H54 (cell line): Measurements from ENCODE around the gene OR2V1.
"Not testable (repeated sequence)": the region's sequence is repeated elsewhere in the genome, so short reads cannot be mapped to it uniquely, and the experiment has no call there.

Experiments used
- DNase-seq: peaks from one replicate; pipeline ENCODE4 v3.0.0; 2011; ENCODE audit warnings: low spot score, mixed read lengths; ENCODE audit not compliant: insufficient read length
- FAIRE-seq: peaks from 3 replicates; lab custom pipeline; 2011; peaks lifted over from hg19 to GRCh38; lab: Jason Lieb, UNC
- POLR2A ChIP-seq: IDR thresholded peaks from 2 replicates; pipeline ENCODE4 v1.6.1; 2011; ENCODE audit warnings: low read depth, mild to moderate bottlenecking, low read length

Gene OR2V1

GRCh38 chr5:181112476-181112875, 18.5 kb downstream of the OR2V1 start:
- no peak for DNase-seq
- TF ChIP-seq POLR2A = no peak
- no peak for FAIRE-seq

GRCh38 chr5:181111010-181111409, 20.0 kb downstream of the OR2V1 start:
- TF ChIP-seq POLR2A = no peak
- FAIRE-seq (no peak), DNase-seq (no peak)

GRCh38 chr5:181109489-181110013, 21.4 kb downstream of the OR2V1 start:
- FAIRE-seq (no peak), DNase-seq (no peak)

DNA sequence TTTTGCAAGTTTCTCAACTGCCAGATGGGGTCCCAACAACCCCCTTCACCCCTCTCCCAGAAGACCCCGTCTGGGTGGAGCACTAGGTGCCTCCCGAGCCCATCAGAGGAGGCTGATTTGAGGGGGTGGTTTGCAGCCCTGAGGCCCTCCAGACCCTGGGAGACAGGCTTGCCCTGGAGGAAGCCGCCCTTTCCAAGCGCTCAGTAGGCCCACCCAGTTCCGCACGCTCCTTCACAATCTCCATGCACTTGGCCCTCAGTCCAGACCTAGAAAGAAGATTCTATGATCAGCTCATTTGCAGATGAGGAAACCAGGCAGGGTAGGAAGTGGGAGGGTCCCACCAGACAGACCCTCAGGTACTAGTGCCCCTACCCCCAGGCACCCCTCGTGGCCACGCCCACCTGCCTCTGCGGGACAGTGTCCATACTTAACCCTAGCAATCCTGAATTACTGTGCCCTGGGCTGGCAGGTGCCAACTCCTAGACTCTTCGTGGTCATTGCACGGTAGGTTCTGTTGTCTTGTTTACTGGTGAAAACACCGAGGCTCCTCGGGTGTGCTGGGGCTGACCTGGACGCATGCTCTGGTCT, 22.3 kb downstream of the OR2V1 start:
- FAIRE-seq (no peak), DNase-seq (no peak)
- no peak for TF ChIP-seq POLR2A

More at GRCh38 chr5:181109489-181110013, 21.4 kb downstream of the OR2V1 start:
- no peak for TF ChIP-seq POLR2A

DNA sequence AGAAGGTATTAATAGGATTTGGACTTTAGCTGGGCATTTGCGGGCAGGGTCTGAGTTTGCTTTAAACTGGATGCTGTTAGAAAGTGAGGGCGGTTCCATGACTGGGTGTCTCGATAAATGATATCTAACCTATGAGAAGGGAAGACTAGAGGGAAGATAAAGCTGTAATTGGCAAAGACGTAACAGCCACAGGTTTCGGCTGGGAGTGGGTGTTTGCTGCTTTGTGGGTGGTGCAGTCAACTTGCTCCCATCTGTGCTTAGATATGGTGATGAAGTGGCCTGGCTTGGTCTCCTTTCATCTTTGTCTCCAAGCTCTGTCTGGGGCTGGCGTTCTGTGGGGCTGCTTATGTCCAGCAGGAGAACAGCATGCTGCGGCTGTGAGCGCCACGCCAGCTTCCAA, 23.3 kb downstream of the OR2V1 start:
- FAIRE-seq = no peak
- no peak for DNase-seq
- TF ChIP-seq POLR2A = no peak

DNA sequence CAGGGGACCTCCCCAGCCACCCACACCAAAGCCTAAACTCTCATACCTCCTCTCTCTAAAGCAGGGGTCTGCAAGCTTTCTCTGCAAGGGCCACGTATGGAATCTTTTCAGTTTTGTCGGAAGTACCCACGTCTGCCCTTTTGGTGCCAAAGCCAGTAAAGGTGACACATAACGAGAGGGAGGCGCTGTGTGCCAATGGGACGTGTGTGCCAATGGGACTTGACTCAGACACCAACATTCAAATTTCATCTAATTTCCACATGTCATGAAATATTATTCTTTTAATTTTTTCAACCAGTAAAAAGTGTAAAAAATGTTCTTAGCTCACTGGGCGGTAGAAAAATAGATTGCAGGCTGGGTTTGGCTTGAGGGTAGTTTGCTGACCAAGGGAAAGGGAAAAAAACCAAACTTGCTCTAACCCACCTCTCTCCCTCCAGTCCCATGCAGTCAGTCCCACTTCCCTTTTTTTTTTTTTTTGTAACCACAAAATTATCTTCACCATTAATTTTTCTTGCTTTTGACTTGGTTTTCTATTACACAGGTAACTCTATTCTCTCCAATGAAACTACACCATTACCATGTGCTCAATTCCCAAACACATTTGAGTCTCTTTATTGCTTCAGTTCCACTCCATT, 25.5 kb downstream of the OR2V1 start:
- no peak for FAIRE-seq
- no peak for TF ChIP-seq POLR2A
- no peak for DNase-seq

DNA sequence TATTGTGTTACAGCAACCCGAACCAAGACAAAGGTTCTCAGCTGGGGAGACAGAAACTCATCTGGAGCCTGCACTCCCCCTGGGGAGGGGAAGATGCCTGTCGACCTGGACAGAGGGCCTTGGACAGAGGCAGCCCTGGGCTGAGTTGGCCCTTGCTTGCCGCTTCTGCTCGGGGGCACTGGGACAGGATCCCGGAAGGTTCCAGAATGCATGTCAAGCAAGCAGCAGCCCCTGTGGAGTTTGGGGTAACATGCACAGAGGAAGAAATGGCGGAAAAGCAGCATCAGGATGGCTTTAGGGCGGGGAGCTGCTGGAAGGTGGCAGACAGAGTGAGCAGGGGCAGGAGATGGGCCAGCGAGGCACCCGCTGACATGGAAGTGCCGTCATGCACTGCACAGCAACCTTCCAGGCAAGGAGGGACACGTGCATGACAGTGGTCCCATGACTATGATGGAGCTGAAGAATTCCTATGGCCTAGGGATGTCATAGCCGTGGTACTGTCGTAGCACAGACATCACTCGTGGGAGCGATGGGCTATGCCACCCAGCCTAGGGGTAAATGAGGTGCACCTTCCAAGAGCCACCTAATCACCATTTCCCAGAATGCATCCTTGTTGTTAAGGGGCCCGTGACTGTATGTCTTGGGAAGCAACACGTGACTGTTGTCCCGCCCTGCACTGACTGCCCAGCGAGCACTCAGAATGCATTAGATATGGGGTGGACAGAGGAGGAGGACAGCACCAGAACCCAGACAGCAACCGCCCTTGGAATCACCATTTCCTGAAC, 26.2 kb downstream of the OR2V1 start:
- not testable (repeated sequence) for FAIRE-seq

DNA sequence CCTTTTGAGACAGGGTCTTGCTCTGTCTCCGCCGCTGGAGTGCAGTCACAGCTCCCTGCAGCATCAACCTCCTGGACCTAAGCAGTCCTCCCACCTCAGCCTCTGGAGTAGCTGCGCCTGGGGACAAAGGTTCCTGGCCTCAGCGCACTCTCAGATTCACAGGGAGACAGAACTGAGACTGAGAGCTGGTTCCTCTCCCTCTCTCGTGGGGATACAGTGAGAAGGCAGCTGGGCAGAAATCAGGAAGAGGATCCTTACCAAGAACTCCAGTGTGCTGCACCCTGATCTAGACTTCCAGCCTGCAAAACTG, 26.8 kb downstream of the OR2V1 start:
- not testable (repeated sequence) for DNase-seq, FAIRE-seq

More for the DNA sequence above, 26.2 kb downstream of the OR2V1 start:
- DNase-seq = not testable (repeated sequence)

DNA sequence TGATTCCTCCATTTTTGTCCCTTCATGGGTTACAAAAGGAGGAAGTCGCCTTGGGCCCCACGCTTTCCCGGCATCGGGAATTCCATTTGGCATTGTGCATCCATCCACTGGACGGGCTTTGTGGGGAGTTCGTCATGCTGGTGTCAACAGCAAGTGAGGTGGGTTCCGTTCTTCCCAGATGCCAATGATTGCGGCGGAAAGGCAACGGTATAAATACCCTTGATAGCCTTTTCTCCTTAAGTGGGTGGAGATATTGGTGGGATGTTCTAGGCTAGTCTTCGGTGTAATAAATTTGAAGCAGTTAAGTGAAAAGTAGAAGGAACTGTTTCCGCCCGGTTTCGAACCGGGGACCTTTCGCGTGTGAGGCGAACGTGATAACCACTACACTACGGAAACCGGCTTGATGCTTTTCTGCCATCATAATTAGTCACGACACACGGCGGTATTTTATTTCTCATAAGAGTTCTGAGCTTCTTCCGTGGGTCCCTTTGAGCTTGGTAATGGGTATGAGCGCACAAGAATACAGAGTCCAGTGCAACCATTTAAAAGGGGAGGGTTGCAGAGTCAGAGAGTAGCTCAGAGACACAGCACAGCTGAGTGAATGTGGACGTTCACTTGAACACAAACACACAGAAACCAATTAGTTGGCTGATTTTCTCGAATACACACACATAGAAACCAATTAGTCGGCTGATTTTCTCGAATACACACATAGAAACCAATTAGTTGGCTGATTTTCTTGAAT, 28.9 kb downstream of the OR2V1 start:
- peak; percentile 80 for FAIRE-seq
- not testable (repeated sequence) for DNase-seq

DNA sequence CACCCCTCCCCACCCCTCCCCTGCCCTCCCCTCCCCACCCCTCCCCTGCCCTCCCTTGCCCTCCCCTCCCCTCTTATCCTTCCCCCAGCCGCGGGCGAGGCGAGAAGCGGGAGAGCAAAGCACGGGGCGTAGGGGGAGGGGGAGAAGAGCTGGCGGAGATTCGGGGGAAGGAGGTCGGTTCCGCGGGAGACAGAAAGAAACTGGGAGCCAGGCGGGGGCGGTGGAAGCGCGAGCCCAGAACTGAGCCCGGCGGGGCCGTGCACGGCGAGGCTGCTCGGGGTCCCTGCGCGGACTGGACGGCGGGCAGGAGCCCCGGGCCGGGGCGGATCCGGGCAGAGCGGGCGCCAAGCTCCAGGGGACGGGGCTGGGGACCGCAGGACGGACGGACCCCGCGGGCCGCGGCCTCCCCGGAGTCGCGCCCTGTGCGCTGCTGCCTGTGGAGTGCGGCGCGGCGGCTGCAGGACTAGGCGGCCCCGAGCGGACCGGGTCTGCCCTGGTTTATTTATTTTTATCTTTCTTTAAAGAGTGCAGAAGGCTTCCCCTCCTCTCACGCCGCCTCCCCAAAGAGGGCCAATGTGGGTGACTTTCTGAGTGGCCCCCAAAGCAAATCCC, 29.8 kb downstream of the OR2V1 start:
- DNase-seq, FAIRE-seq: not testable (repeated sequence)

- TF ChIP-seq POLR2A = no peak
- no peak for DNase-seq
- FAIRE-seq = no peak
Observed at GRCh38 chr5:181100121-181100875, 30.7 kb downstream of the OR2V1 start.

DNA sequence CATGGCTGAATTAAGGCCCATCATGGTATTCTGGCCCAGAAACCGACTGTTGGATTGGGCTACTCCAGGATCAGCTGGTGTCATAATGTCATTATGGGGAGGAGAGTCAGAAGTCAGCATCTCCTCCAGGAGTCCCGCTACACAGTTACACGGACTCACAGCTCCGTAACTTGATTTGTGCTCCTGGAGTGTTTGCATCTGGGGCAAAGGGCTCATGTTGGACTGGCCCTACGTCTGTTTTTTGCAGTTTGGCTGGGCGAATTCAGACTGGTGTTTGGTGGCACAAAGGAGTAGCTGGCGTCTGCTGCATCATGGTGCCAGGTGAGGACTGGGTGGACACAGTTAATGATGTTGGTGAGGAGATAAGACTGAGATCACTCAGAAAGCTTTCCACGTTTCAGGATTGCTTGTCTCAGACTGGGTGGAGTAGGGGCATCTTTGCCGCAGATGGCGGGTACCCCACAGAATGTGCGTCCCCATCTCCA, 31.3 kb downstream of the OR2V1 start:
- DNase-seq (no peak), FAIRE-seq (no peak)
- no peak for TF ChIP-seq POLR2A

- TF ChIP-seq POLR2A = no peak
- no peak for DNase-seq
- FAIRE-seq = no peak
Observed at GRCh38 chr5:181098762-181099601, 32.0 kb downstream of the OR2V1 start.

DNA sequence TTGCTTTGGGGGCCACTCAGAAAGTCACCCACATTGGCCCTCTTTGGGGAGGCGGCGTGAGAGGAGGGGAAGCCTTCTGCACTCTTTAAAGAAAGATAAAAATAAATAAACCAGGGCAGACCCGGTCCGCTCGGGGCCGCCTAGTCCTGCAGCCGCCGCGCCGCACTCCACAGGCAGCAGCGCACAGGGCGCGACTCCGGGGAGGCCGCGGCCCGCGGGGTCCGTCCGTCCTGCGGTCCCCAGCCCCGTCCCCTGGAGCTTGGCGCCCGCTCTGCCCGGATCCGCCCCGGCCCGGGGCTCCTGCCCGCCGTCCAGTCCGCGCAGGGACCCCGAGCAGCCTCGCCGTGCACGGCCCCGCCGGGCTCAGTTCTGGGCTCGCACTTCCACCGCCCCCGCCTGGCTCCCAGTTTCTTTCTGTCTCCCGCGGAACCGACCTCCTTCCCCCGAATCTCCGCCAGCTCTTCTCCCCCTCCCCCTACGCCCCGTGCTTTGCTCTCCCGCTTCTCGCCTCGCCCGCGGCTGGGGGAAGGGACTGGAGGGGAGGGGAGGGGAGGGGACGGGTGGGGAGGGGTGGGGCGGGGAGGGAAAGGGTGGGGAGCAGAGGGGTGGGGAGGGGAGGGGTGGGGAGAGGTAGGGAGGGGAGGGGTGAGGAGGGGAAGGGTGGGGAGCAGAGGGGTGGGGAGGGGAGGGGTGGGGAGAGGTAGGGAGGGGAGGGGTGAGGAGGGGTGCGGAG, 33.0 kb downstream of the OR2V1 start:
- not testable (repeated sequence) for DNase-seq

GRCh38 chr5:181097383-181097753, 33.6 kb downstream of the OR2V1 start:
- FAIRE-seq, DNase-seq: not testable (repeated sequence)

More for the DNA sequence above, 33.0 kb downstream of the OR2V1 start:
- not testable (repeated sequence) for FAIRE-seq

- DNase-seq = not testable (repeated sequence)
- FAIRE-seq = peak; percentile 90
Observed at GRCh38 chr5:181096721-181097382, 34.1 kb downstream of the OR2V1 start.

- DNase-seq, FAIRE-seq: not testable (repeated sequence)
Observed at GRCh38 chr5:181095162-181095561, 35.8 kb downstream of the OR2V1 start.
